H9 (cell line): ENCODE results near the gene SSRP1. TPM values are rescaled to one million over a fixed set of nuclear protein-coding genes. Genes with fewer than 3 reads are reported as not detected.

Experiments
- DNase-seq: peaks from one replicate; pipeline ENCODE4 v3.0.0-alpha.2; 2017
- H2AFZ ChIP-seq: one replicate; pipeline ENCODE4 v1.6.1; 2013; ENCODE audit warnings: mild to moderate bottlenecking, low read length, control low read depth, moderate library complexity
- H2AK5ac ChIP-seq: 2 replicates; pipeline ENCODE4 v1.6.1; 2013; ENCODE audit warnings: low read length, control low read depth, mixed read lengths; ENCODE audit not compliant: insufficient read length
- H2BK120ac ChIP-seq: one replicate; pipeline ENCODE4 v1.6.1; 2013; ENCODE audit warnings: low read depth, mild to moderate bottlenecking, low read length, control low read depth, inconsistent platforms; ENCODE audit not compliant: poor library complexity, severe bottlenecking
- H2BK12ac ChIP-seq: 2 replicates; pipeline ENCODE4 v1.6.1; 2013; ENCODE audit warnings: low read length, control low read depth, mixed read lengths, low read depth; ENCODE audit not compliant: insufficient read length
- H2BK15ac ChIP-seq: 2 replicates; pipeline ENCODE4 v1.6.1; 2013; ENCODE audit warnings: low read depth, low read length, control low read depth
- H2BK20ac ChIP-seq: one replicate; pipeline ENCODE4 v1.6.1; 2013; ENCODE audit warnings: low read depth, mild to moderate bottlenecking, low read length, control low read depth, inconsistent platforms; ENCODE audit not compliant: poor library complexity, severe bottlenecking
- H2BK5ac ChIP-seq: 2 replicates; pipeline ENCODE4 v1.6.1; 2013; ENCODE audit warnings: low read length, control low read depth, mixed read lengths; ENCODE audit not compliant: insufficient read length
- H3K14ac ChIP-seq: 2 replicates; pipeline ENCODE4 v1.6.1; 2013; ENCODE audit warnings: low read length, control low read depth; ENCODE audit not compliant: insufficient read depth
- H3K18ac ChIP-seq: 2 replicates; pipeline ENCODE4 v1.6.1; 2013; ENCODE audit warnings: low read depth, mild to moderate bottlenecking, mixed read lengths, low read length, control low read depth; ENCODE audit not compliant: insufficient read length
- H3K23ac ChIP-seq: 2 replicates; pipeline ENCODE4 v1.6.1; 2013; ENCODE audit warnings: low read length, control low read depth, mixed read lengths, low read depth; ENCODE audit not compliant: insufficient read length
- H3K23me2 ChIP-seq: 2 replicates; pipeline ENCODE4 v1.6.1; 2013; ENCODE audit warnings: low read depth, mild to moderate bottlenecking, mixed read lengths, low read length, control low read depth; ENCODE audit not compliant: insufficient read length, poor library complexity, severe bottlenecking
- H3K27ac ChIP-seq: 2 replicates; pipeline ENCODE4 v1.5.1; 2013; ENCODE audit warnings: low read length, control low read depth, mixed read lengths, low read depth; ENCODE audit not compliant: insufficient read length
- H3K27me3 ChIP-seq: 2 replicates; pipeline ENCODE4 v1.6.1; 2013; ENCODE audit warnings: low read length, control low read depth, inconsistent platforms; ENCODE audit not compliant: insufficient read depth
- H3K4ac ChIP-seq: 2 replicates; pipeline ENCODE4 v1.6.1; 2013; ENCODE audit warnings: low read depth, mild to moderate bottlenecking, control low read depth, inconsistent platforms, low read length, moderate library complexity
- H3K4me1 ChIP-seq: 2 replicates; pipeline ENCODE4 v1.6.1; 2013; ENCODE audit warnings: low read length, control low read depth, inconsistent platforms; ENCODE audit not compliant: insufficient read depth
- H3K4me2 ChIP-seq: 2 replicates; pipeline ENCODE4 v1.6.1; 2013; ENCODE audit warnings: low read length, control low read depth, mixed read lengths; ENCODE audit not compliant: insufficient read length, insufficient read depth
- H3K56ac ChIP-seq: 2 replicates; pipeline ENCODE4 v1.6.1; 2013; ENCODE audit warnings: low read depth, mild to moderate bottlenecking, mixed read lengths, low read length, control low read depth; ENCODE audit not compliant: insufficient read length
- H3K79me1 ChIP-seq: 2 replicates; pipeline ENCODE4 v1.6.1; 2013; ENCODE audit warnings: low read depth, mild to moderate bottlenecking, moderate library complexity, low read length, control low read depth, inconsistent platforms; ENCODE audit not compliant: insufficient read depth, poor library complexity, severe bottlenecking
- H3K79me2 ChIP-seq: 2 replicates; pipeline ENCODE4 v1.6.1; 2013; ENCODE audit warnings: low read length, control low read depth, inconsistent platforms; ENCODE audit not compliant: insufficient read depth
- H3K9ac ChIP-seq: 2 replicates; pipeline ENCODE4 v1.6.1; 2013; ENCODE audit warnings: low read length, control low read depth, mixed read lengths; ENCODE audit not compliant: insufficient read length; ENCODE audit errors: extremely low read depth
- H3K9me3 ChIP-seq: one replicate; pipeline ENCODE4 v1.6.1; 2013; ENCODE audit warnings: low read depth, low read length, inconsistent platforms; ENCODE audit not compliant: control insufficient read depth
- H3T11ph ChIP-seq: one replicate; pipeline ENCODE4 v1.6.1; 2013; ENCODE audit warnings: mild to moderate bottlenecking, low read length, control low read depth, inconsistent platforms
- H4K20me1 ChIP-seq: one replicate; pipeline ENCODE4 v1.6.1; 2013; ENCODE audit not compliant: control insufficient read depth, insufficient read length, insufficient read depth
- H4K5ac ChIP-seq: 2 replicates; pipeline ENCODE4 v1.6.1; 2013; ENCODE audit warnings: low read depth, mild to moderate bottlenecking, mixed read lengths, low read length, control low read depth; ENCODE audit not compliant: insufficient read length
- H4K8ac ChIP-seq: replicated peaks from 2 replicates; pipeline ENCODE4 v1.6.1; 2013; ENCODE audit warnings: low read length, control low read depth, mixed read lengths, low read depth; ENCODE audit not compliant: insufficient read length
- H4K91ac ChIP-seq: 2 replicates; pipeline ENCODE4 v1.6.1; 2013; ENCODE audit warnings: low read depth, mild to moderate bottlenecking, moderate library complexity, mixed read lengths, low read length, control low read depth; ENCODE audit not compliant: insufficient read length
- H3K27ac Mint-ChIP-seq, 3 experiments: 2 replicates in 2 of 3; 3 replicates in 1 of 3; pipeline ENCODE4 v1.8.0; 2020 to 2021; ENCODE audit warnings: mixed read lengths in 3 of 3, mild to moderate bottlenecking in 1 of 3, moderate library complexity in 1 of 3
- H3K27me3 Mint-ChIP-seq: 2 replicates; pipeline ENCODE4 v1.8.0; 2021; ENCODE audit warnings: low read depth, mild to moderate bottlenecking, moderate library complexity, mixed read lengths
- H3K36me3 Mint-ChIP-seq, 3 experiments: 2 replicates in 2 of 3; 3 replicates in 1 of 3; pipeline ENCODE4 v1.8.0; 2020 to 2021; ENCODE audit warnings: low read depth in 3 of 3, mixed read lengths in 3 of 3; ENCODE audit not compliant: insufficient read depth in 1 of 3
- H3K4me1 Mint-ChIP-seq, 2 experiments: 2 replicates each; pipeline ENCODE4 v1.8.0; 2020; ENCODE audit warnings: mixed read lengths in 2 of 2
- H3K4me3 Mint-ChIP-seq, 2 experiments: 2 replicates in 1 of 2; 3 replicates in 1 of 2; pipeline ENCODE4 v1.8.0; 2020 to 2021; ENCODE audit warnings: mild to moderate bottlenecking in 2 of 2, mixed read lengths in 2 of 2, moderate library complexity in 1 of 2
- H3K9me3 Mint-ChIP-seq, 2 experiments: 2 replicates in 1 of 2; 3 replicates in 1 of 2; pipeline ENCODE4 v1.8.0; 2020; ENCODE audit warnings: mild to moderate bottlenecking in 2 of 2, mixed read lengths in 2 of 2, moderate library complexity in 1 of 2
- WGBS: extraction: QIAGEN DNeasy Blood & Tissue Kit; methylation state at CpG from one replicate; pipeline ENCODE4 v1.1.7; 2013; ENCODE audit warnings: missing lambda C conversion rate, low lambda C conversion rate, mixed read lengths; ENCODE audit not compliant: insufficient read length; ENCODE audit errors: extremely low coverage; 5-methylcytosine and 5-hydroxymethylcytosine counted together
- total RNA-seq: library from RNA; stranded (reverse); gene quantifications from 2 replicates; pipeline ENCODE4 v1.2.1, GENCODE V29; 2021
- TF ChIP-seq, protein P1 (sequence below): fragments of 200-600 bp; sonication (generic); conservative IDR thresholded peaks from 3 replicates; pipeline ENCODE4 v1.8.0; 2021; ENCODE audit warnings: antibody characterized with exemption, mild to moderate bottlenecking

Gene SSRP1
- total RNA-seq, 1 experiment from 2014 or later, result 202 TPM

DNA sequence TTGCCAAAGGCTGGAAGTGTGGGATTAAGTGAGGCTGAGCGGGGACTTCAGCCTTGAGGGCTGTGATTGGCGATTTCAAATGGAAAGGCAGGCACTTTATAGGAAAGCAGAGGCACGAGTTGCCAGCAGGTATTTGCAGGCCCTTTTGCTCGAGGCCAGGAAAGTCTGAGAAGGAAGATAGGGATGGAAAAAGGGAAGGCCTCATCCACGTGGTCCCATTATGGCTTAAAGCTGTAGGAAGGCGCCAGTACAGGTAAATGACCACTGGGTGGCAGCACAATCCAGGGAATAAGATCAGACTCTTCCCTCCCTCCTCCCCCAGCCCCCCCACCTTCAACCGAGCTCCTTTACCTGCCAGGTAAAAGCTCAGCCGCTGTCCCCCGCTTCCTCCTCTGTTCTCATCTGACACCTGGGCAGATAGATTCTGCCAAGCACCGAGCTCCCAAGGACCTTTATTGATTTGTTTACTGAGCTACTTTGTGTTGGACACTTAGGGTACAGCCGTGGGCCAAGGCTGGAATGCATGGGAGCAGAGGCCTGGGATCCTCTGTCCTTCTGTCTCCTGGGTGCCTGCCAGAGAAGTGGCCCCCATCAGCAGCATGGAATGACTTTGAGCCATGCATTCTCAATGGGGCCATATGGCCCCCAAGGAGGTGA lies 10.0 kb upstream of the SSRP1 start:
- peak; percentile 86 for DNase-seq
- H3T11ph ChIP-seq, result no peak overlapping the region
- peak overlapping the region; percentile 63 for H2AFZ ChIP-seq
- no peak overlapping the region for H4K5ac ChIP-seq
- H3K79me2 ChIP-seq, result no peaks in the 10 kb centered on the region
- peaks cover 28 to 43% of the 10 kb centered on the region in 2 experiments for H3K4me1 Mint-ChIP-seq
- no peak overlapping the region for H3K56ac ChIP-seq
- H3K27me3 ChIP-seq, result no peaks in the 10 kb centered on the region
- no peak overlapping the region for H3K4ac ChIP-seq
- H4K91ac ChIP-seq, result no peak overlapping the region
- no peak overlapping the region for H2BK15ac ChIP-seq
- no peaks in the 10 kb centered on the region for H4K20me1 ChIP-seq
- TF ChIP-seq, protein P1, sequence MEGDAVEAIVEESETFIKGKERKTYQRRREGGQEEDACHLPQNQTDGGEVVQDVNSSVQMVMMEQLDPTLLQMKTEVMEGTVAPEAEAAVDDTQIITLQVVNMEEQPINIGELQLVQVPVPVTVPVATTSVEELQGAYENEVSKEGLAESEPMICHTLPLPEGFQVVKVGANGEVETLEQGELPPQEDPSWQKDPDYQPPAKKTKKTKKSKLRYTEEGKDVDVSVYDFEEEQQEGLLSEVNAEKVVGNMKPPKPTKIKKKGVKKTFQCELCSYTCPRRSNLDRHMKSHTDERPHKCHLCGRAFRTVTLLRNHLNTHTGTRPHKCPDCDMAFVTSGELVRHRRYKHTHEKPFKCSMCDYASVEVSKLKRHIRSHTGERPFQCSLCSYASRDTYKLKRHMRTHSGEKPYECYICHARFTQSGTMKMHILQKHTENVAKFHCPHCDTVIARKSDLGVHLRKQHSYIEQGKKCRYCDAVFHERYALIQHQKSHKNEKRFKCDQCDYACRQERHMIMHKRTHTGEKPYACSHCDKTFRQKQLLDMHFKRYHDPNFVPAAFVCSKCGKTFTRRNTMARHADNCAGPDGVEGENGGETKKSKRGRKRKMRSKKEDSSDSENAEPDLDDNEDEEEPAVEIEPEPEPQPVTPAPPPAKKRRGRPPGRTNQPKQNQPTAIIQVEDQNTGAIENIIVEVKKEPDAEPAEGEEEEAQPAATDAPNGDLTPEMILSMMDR, result peak; percentile 89
- no peaks in the 10 kb centered on the region for H3K9me3 ChIP-seq
- H2AK5ac ChIP-seq, result no peak overlapping the region
- no peak overlapping the region for H3K23ac ChIP-seq
- no peaks in the 10 kb centered on the region; a peak in 1 of 7 replicates for H3K36me3 Mint-ChIP-seq
- H3K14ac ChIP-seq, result no peak overlapping the region
- no peak overlapping the region for H3K18ac ChIP-seq
- no peak overlapping the region for H4K8ac ChIP-seq
- peaks cover 5% of the 10 kb centered on the region for H3K23me2 ChIP-seq
- H3K27ac Mint-ChIP-seq, result peak overlapping the region in 2 of 3 experiments; percentile 52 to 92; a peak in 3 of 7 replicates
- peak overlapping the region in 1 of 2 experiments; percentile 7; a peak in 2 of 5 replicates for H3K4me3 Mint-ChIP-seq
- peaks cover 0 to 2% of the 10 kb centered on the region in 2 experiments; a peak in 2 of 5 replicates for H3K9me3 Mint-ChIP-seq
- H2BK5ac ChIP-seq, result no peak overlapping the region
- no peak overlapping the region for H3K9ac ChIP-seq
- H3K27me3 Mint-ChIP-seq, result peaks cover 39% of the 10 kb centered on the region
- no peak overlapping the region for H2BK20ac ChIP-seq
- no peak overlapping the region for H3K4me2 ChIP-seq
- no peaks in the 10 kb centered on the region for H3K4me1 ChIP-seq
- no peak overlapping the region for H3K27ac ChIP-seq
- no peaks in the 10 kb centered on the region for H3K79me1 ChIP-seq
- no peak overlapping the region for H2BK12ac ChIP-seq
- no peak overlapping the region for H2BK120ac ChIP-seq
- WGBS, result no CpG with 5 or more reads among the region's 11 CpGs
